Measurements from ENCODE around the gene ATP1A2. TPM values are rescaled to one million over a fixed set of nuclear protein-coding genes. Genes with fewer than 3 reads are reported as not detected.

The ATP1A2 gene
- total and polyA plus RNA-seq, 2 donors (not counting 3 experiments of a cell fraction or from before 2014, with no cell fraction given) = not detected

GRCh38 chr1:160066829-160067745, 48.5 kb upstream of the ATP1A2 start:
- no peaks in the 10 kb centered on the region for H3K9me1 ChIP-seq (replicated peaks; ENCODE audit: control insufficient read depth, extremely low read depth, insufficient read depth, low read length)

More at GRCh38 chr1:160066829-160067745, 48.5 kb upstream of the ATP1A2 start:
- Histone ChIP-seq H3K9ac (replicated peaks; ENCODE audit: extremely low read depth, insufficient read depth, low read length) (no peak overlapping the region), H3K36me3 (ENCODE audit: control insufficient read depth in 2 of 2, extremely low read depth in 1 of 2, insufficient read depth in 2 of 2, low read length in 2 of 2) (no peaks in the 10 kb centered on the region), H3K79me2 (ENCODE audit: control insufficient read depth, insufficient read depth, low read length) (no peaks in the 10 kb centered on the region), H3K4me1 (ENCODE audit: control insufficient read depth, extremely low read depth, insufficient read depth, low read length) (peaks cover 7% of the 10 kb centered on the region), H3K4me2 (ENCODE audit: insufficient read depth, low read length) (no peak overlapping the region), H3K27me3 (ENCODE audit: control insufficient read depth in 2 of 2, insufficient read depth in 2 of 2, low read length in 2 of 2) (peaks cover 25 to 30% of the 10 kb centered on the region in 2 experiments), H2AFZ (ENCODE audit: low read depth, low read length) (no peak overlapping the region), H3K9me3 (replicated peaks; ENCODE audit: control insufficient read depth, insufficient read depth, low read length) (no peaks in the 10 kb centered on the region), H3K27ac (ENCODE audit: insufficient read depth, low read depth, low read length) (no peak overlapping the region), H3K4me3 (replicated peaks in 1 of 3; ENCODE audit: insufficient read depth in 1 of 3, low read depth in 1 of 3, low read length in 3 of 3) (no peak overlapping the region), H4K20me1 (replicated peaks; ENCODE audit: control insufficient read depth, extremely low read depth, insufficient read depth, low read length) (no peaks in the 10 kb centered on the region)
- ChIA-PET CTCF (interaction anchor here (0.8 to 5.8 kb wide), 4 partner anchors 9 to 310 kb away, joined by 3 to 37 read pairs (median 3); no protein-coding TSS in a partner anchor), POLR2A (no interaction called here)
- intact Hi-C loops (cut with micrococcal nuclease) (no loop called here), dilution Hi-C loops (cut with MboI; ENCODE audit: extremely low pct_ligation_motif_present, low sequenced_read_pairs) (no loop called here)
- FAIRE-seq (no peak), DNase-seq (ENCODE audit: low read depth, low spot score) (no peak)
- TF ChIP-seq, protein P1, sequence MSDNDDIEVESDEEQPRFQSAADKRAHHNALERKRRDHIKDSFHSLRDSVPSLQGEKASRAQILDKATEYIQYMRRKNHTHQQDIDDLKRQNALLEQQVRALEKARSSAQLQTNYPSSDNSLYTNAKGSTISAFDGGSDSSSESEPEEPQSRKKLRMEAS (IDR thresholded peaks at IDR 0.05; ENCODE audit: insufficient read depth, insufficient read length) = no peak
- TF ChIP-seq EZH2 (IDR thresholded peaks at IDR 0.05; ENCODE audit: borderline replicate concordance, low read depth, low read length, severe bottlenecking) (no peak), GATA2 (IDR thresholded peaks at IDR 0.05; ENCODE audit: insufficient read depth, insufficient read length, low read depth, low read length) (no peak), POLR2A (IDR thresholded peaks at IDR 0.05; ENCODE audit: low read depth, low read length) (no peak), JUN (IDR thresholded peaks at IDR 0.05; ENCODE audit: borderline replicate concordance, insufficient read depth, insufficient read length, low read depth) (no peak), CTCF (IDR thresholded peaks at IDR 0.05; ENCODE audit: extremely low read depth in 1 of 2, insufficient read depth in 1 of 2, low read depth in 1 of 2, low read length in 2 of 2) (no peak), POLR2AphosphoS5 (IDR thresholded peaks at IDR 0.05; ENCODE audit: insufficient read depth, low read depth, low read length) (no peak), FOS (IDR thresholded peaks at IDR 0.05; ENCODE audit: borderline replicate concordance, insufficient read depth, low read length) (no peak), MYC (IDR thresholded peaks at IDR 0.05; ENCODE audit: low read depth, low read length) (no peak)
- no TSS peak for BruUV-seq (replicated peaks)

Data from endothelial cell of umbilical vein (primary cell).